K562 (cell line): Measurements from ENCODE around the gene ARHGEF1. TPM values are rescaled to one million over a fixed set of nuclear protein-coding genes. Genes with fewer than 3 reads are reported as not detected.
A peak's percentile ranks its signal among the peaks of the same experiment; 100 is the strongest.

Source experiments
- CBX5 ChIP-seq: IDR thresholded peaks from 2 replicates; pipeline ENCODE4 v1.6.1; 2014; ENCODE audit warnings: low read depth, borderline replicate concordance
- CREB5 ChIP-seq: fragments of 250-450 bp; sonication (Bioruptor Pico); IDR thresholded peaks from 2 replicates; pipeline ENCODE4 v1.5.0; 2020; ENCODE audit warnings: mild to moderate bottlenecking
- CTCF ChIP-seq, 3 experiments: IDR thresholded peaks in 2 of 3; conservative IDR thresholded peaks in 1 of 3; 2 replicates each; pipeline ENCODE4 v1.5.1; 2011 to 2012; ENCODE audit warnings: low read length in 3 of 3, mild to moderate bottlenecking in 3 of 3, control low read depth in 2 of 3, improper control_type of control experiment in 1 of 3, inconsistent platforms in 1 of 3, low read depth in 1 of 3, mixed read lengths in 1 of 3, moderate library complexity in 1 of 3; ENCODE audit not compliant: insufficient read depth in 2 of 3
- DACH1 ChIP-seq: fragments of 450-650 bp; IDR thresholded peaks from 2 replicates; pipeline ENCODE4 v1.6.1; 2018; ENCODE audit not compliant: partially characterized antibody
- GTF2E2 ChIP-seq: fragments of 200-800 bp; sonication (Bioruptor generic); IDR thresholded peaks from 2 replicates; pipeline ENCODE4 v1.6.1; 2016; ENCODE audit warnings: missing genetic modification characterization, missing compliant biosample characterization
- JUND ChIP-seq, 2 experiments: IDR thresholded peaks; 2 replicates in 1 of 2; 3 replicates in 1 of 2; pipeline ENCODE4 v1.6.1; 2011; ENCODE audit warnings: borderline replicate concordance in 2 of 2, low read depth in 2 of 2, low read length in 2 of 2, improper control_type of control experiment in 1 of 2, missing biosample characterization in 1 of 2, missing genetic modification characterization in 1 of 2, missing genetic modification reagents in 1 of 2
- MEIS2 ChIP-seq: fragments of 450-650 bp; IDR thresholded peaks from 2 replicates; pipeline ENCODE4 v1.6.1; 2014; ENCODE audit warnings: mild to moderate bottlenecking; ENCODE audit not compliant: partially characterized antibody
- SMAD1 ChIP-seq: fragments of 150-350 bp; IDR thresholded peaks from 2 replicates; pipeline ENCODE4 v1.6.1; 2014; ENCODE audit warnings: low read length, low read depth; ENCODE audit not compliant: partially characterized antibody
- SP2 ChIP-seq: IDR thresholded peaks from 2 replicates; pipeline ENCODE4 v1.6.1; 2011; ENCODE audit warnings: mild to moderate bottlenecking, low read depth, low read length, moderate library complexity; ENCODE audit not compliant: poor library complexity, severe bottlenecking; ENCODE audit errors: extremely low read depth
- STAG1 ChIP-seq: sonication (generic); formaldehyde crosslinking; IDR thresholded peaks from 2 replicates; pipeline ENCODE4 v1.5.0; 2020; ENCODE audit warnings: missing genetic modification reagents, borderline replicate concordance
- TGIF2 ChIP-seq: sonication (generic); formaldehyde crosslinking; IDR thresholded peaks from 2 replicates; pipeline ENCODE4 v1.8.1; 2022; ENCODE audit warnings: mild to moderate bottlenecking, missing genetic modification reagents, moderate library complexity
- TRIM28 ChIP-seq: fragments of 450-650 bp; IDR thresholded peaks from 2 replicates; pipeline ENCODE4 v1.6.1; 2017
- ZNF134 ChIP-seq: fragments of 250-450 bp; sonication (Bioruptor Pico); conservative IDR thresholded peaks from 2 replicates; pipeline ENCODE4 v1.4.0; 2020
- ZNF445 ChIP-seq: fragments of 250-450 bp; sonication (Bioruptor Pico); IDR thresholded peaks from 2 replicates; pipeline ENCODE4 v1.4.0; 2020; ENCODE audit warnings: low read depth, mild to moderate bottlenecking, moderate library complexity
- ZNF512 ChIP-seq: IDR thresholded peaks from 2 replicates; pipeline ENCODE4 v1.6.1; 2016; ENCODE audit warnings: missing genetic modification characterization, missing compliant biosample characterization
- ZNF551 ChIP-seq: fragments of 250-450 bp; sonication (Bioruptor Pico); IDR thresholded peaks from 2 replicates; pipeline ENCODE4 v1.5.0; 2021; ENCODE audit warnings: mild to moderate bottlenecking, moderate library complexity
- polyA plus RNA-seq, 8 experiments: library from polyadenylated mRNA; depleted of rRNA in 4 of 8; stranded (reverse) in 5 of 8; unstranded in 3 of 8; fragments of >200 nt; fragmentation: Nextera tagmentation in 2 of 8; fragmentation: Illumina TruSeq in 1 of 8; extraction: Ambion mirVana in 2 of 8; extraction: Trizol in 1 of 8; gene quantifications; 2 replicates each; pipeline versions ENCODE4 v1.2.1 to v1.2.3, GENCODE V29; 2011 to 2014; ENCODE audit warnings: inconsistent platforms in 1 of 8, missing spikeins in 1 of 8
- total RNA-seq, 7 experiments: library from RNA; depleted of rRNA in 6 of 7; stranded (reverse); fragments of >200 nt in 6 of 7; fragmentation: Illumina TruSeq in 2 of 7; extraction: Trizol in 2 of 7; gene quantifications; 2 replicates each; pipeline versions ENCODE4 v1.2.1 to v1.2.3, GENCODE V29; 2011 to 2021; ENCODE audit warnings: low replicate concordance in 1 of 7

ARHGEF1 gene
- total and polyA plus RNA-seq, 9 of the 15 experiments (the other 6 are each of a cell fraction or from before 2014, with no cell fraction given): 1.9 to 149 (median 29.8) TPM

GRCh38 chr19:41928754-41929535, 46.0 kb downstream of the ARHGEF1 start (continued):
- TF ChIP-seq JUND (IDR thresholded peaks at IDR 0.05; ENCODE audit: borderline replicate concordance, low read depth, low read length): 0 out of 2 replicates have a peak, but pooled peaks have one; percentile 9
- peak; percentile 48; the same call in 1 of the 3 replicates for TF ChIP-seq JUND (tag; IDR thresholded peaks at IDR 0.05; ENCODE audit: borderline replicate concordance, low read depth, low read length)
- TF ChIP-seq CBX5: peak; percentile 23; the same call in 1 of the 2 replicates
- TF ChIP-seq GTF2E2 (tag): no peak
- no peak for TF ChIP-seq DACH1
- no peak for TF ChIP-seq TGIF2 (CRISPR knock-in tag)
- TF ChIP-seq ZNF445 (CRISPR knock-in tag): no peak
- peak; percentile 41; the same call in 1 of the 2 replicates for TF ChIP-seq TRIM28
- no peak for TF ChIP-seq SMAD1
- no peak for TF ChIP-seq ZNF551 (CRISPR knock-in tag)
- TF ChIP-seq CTCF (IDR thresholded peaks at IDR 0.05 in 2 of 3, conservative IDR thresholded peaks at IDR 0.05 in 1 of 3; ENCODE audit: insufficient read depth in 2 of 3, low read depth in 1 of 3, low read length in 3 of 3): peak in 1 of 3 experiments; percentile 2; a peak in 1 of 6 replicates
- no peak for TF ChIP-seq SP2
- TF ChIP-seq CREB5 (CRISPR knock-in tag): no peak
- no peak for TF ChIP-seq ZNF512 (tag)
- no peak for TF ChIP-seq MEIS2
- TF ChIP-seq ZNF134 (CRISPR knock-in tag): no peak
- TF ChIP-seq STAG1 (CRISPR knock-in tag): no peak
